ENCODE measurements around the gene YIF1A. TPM values are rescaled to one million over a fixed set of nuclear protein-coding genes. Genes with fewer than 3 reads are reported as not detected.

YIF1A gene
- total RNA-seq, 1 donor from 2014 or later = 19.0 TPM

DNA sequence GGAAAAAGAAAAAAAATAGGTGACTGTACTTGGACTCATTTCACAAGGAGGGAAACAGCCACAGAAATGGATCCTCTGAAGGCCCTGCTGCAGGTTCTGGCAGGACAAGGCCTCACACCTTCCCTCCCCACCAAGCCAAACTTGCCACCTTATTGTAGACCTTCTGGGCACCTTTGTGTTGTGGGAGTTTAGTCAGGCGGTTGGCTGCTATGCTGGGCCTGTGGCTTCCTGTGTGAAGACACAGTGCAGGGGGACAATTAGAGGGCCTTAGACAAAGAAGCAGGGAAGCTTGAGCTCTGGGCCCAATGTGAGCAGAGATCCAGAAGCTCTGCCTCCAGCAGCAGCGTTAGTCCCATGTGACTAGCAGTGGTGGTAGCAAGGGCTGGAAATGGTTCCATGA is 16.3 kb downstream of the YIF1A start:
- H3K4me3 ChIP-seq = no peak overlapping the region
- Mint-ChIP-seq H3K27ac (no peak overlapping the region), H3K9me3 (no peaks in the 10 kb centered on the region), H3K4me1 (peaks cover 17% of the 10 kb centered on the region), H3K27me3 (ENCODE audit: insufficient read depth, low read depth) (peaks cover 14% of the 10 kb centered on the region), H3K36me3 (peaks cover 18% of the 10 kb centered on the region), H3K4me3 (no peak overlapping the region)
- peaks cover 26% of the 10 kb centered on the region for H3F3A ChIP-seq (ENCODE audit: low read depth)
- no peak for DNase-seq (ENCODE audit: low spot score)
- TF ChIP-seq, protein P1, sequence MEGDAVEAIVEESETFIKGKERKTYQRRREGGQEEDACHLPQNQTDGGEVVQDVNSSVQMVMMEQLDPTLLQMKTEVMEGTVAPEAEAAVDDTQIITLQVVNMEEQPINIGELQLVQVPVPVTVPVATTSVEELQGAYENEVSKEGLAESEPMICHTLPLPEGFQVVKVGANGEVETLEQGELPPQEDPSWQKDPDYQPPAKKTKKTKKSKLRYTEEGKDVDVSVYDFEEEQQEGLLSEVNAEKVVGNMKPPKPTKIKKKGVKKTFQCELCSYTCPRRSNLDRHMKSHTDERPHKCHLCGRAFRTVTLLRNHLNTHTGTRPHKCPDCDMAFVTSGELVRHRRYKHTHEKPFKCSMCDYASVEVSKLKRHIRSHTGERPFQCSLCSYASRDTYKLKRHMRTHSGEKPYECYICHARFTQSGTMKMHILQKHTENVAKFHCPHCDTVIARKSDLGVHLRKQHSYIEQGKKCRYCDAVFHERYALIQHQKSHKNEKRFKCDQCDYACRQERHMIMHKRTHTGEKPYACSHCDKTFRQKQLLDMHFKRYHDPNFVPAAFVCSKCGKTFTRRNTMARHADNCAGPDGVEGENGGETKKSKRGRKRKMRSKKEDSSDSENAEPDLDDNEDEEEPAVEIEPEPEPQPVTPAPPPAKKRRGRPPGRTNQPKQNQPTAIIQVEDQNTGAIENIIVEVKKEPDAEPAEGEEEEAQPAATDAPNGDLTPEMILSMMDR (IDR thresholded peaks at IDR 0.05) = no peak
- TF ChIP-seq EZH2 (IDR thresholded peaks at IDR 0.05) (no peak), EZH2phosphoT487 (IDR thresholded peaks at IDR 0.05) (no peak)
- H3K79me2 ChIP-seq (ENCODE audit: low read depth) = peaks cover 25% of the 10 kb centered on the region
- no peaks in the 10 kb centered on the region for H3K36me3 ChIP-seq
- no peak overlapping the region for H3K9ac ChIP-seq
- no peaks in the 10 kb centered on the region for H3K9me3 ChIP-seq (ENCODE audit: low read depth)
- H4K20me1 ChIP-seq (ENCODE audit: low read depth) = peaks cover 26% of the 10 kb centered on the region
- H3K27me3 ChIP-seq = peaks cover 7% of the 10 kb centered on the region
- no peak overlapping the region for H3K27ac ChIP-seq
- no peak overlapping the region for H2AFZ ChIP-seq (replicated peaks)
- peaks cover 6% of the 10 kb centered on the region for H3K4me1 ChIP-seq
- no peak overlapping the region for H3K4me2 ChIP-seq

DNA sequence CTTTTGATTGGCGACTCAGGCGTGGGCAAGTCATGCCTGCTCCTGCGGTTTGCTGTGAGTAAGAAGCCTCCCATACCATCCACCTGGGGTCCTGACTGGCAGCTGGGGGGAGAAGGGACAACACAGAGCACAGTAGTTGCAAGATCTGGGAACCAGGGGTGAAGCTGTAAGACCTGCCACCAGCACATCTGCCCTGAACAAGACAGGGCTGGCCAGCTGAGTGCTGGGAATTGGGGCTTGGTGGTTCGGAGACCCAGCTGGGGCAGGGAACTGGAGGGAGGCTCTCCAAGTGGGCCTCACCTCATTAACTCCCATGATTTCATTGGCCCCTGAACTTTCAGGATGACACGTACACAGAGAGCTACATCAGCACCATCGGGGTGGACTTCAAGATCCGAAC is 17.1 kb downstream of the YIF1A start:
- Histone ChIP-seq H3K9ac (no peak overlapping the region), H4K20me1 (ENCODE audit: low read depth) (peaks cover 26% of the 10 kb centered on the region), H3K4me1 (peaks cover 10% of the 10 kb centered on the region), H3K27me3 (no peaks in the 10 kb centered on the region), H3K79me2 (ENCODE audit: low read depth) (peaks cover 25% of the 10 kb centered on the region), H3K36me3 (no peaks in the 10 kb centered on the region), H3K9me3 (ENCODE audit: low read depth) (no peaks in the 10 kb centered on the region), H3K4me3 (no peak overlapping the region), H3F3A (ENCODE audit: low read depth) (peaks cover 26% of the 10 kb centered on the region), H3K27ac (no peak overlapping the region), H2AFZ (replicated peaks) (no peak overlapping the region), H3K4me2 (no peak overlapping the region)
- Mint-ChIP-seq H3K36me3 (peaks cover 18% of the 10 kb centered on the region), H3K27ac (no peak overlapping the region), H3K4me3 (peak overlapping the region; percentile 55), H3K4me1 (peaks cover 19% of the 10 kb centered on the region), H3K9me3 (no peaks in the 10 kb centered on the region), H3K27me3 (ENCODE audit: insufficient read depth, low read depth) (peaks cover 12% of the 10 kb centered on the region)
- DNase-seq (ENCODE audit: low spot score) = no peak
- TF ChIP-seq EZH2phosphoT487 (IDR thresholded peaks at IDR 0.05) (no peak), EZH2 (IDR thresholded peaks at IDR 0.05) (no peak)
- TF ChIP-seq, protein P1 (IDR thresholded peaks at IDR 0.05) = no peak

DNA sequence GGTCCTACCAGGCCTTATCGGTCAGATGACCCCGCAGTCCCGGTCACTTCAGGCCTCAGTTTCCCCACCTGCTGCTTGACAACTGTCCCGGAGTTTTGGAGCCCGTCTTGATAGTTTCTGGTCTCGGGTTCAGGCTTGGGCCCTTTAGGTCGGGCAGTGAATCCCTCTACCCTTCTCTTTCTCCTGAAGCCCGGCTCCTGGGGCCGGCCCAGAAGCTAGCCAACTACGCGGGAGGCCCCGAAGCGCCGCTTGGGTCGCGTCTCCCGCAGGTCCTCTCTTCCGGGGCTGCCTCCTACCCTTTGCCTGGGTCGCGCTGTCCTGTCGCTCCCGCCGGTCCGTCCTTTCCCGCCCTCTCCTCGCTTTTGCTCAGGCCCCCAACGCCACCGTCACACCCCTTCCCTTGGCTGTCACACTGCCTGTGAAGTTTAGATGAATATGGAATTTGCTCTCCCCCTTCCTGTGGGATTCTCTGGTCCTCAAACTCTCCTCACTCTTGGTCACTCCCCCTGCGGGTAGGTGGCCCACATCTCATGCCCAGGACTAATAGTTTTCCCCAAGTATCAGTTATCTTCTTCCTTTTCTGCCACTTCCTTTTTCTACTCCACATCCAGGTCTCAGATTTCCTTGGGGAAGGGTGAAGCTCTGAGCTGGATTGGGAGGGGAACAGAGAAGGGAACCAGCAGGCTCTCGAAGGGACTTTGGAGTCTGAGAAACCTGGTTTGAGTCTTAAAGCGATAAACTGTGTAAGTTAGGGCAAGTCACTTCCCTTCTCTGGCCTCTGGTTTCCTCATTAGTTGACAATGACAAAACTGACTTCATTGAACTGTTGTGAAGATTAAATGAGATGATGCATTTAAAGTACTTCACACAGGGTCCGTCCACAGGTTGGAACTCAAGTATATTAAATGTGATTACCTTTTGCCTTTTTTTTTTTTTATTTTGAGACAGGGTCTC is 19.7 kb downstream of the YIF1A start:
- no peaks in the 10 kb centered on the region for H3K36me3 ChIP-seq
- H3K27me3 Mint-ChIP-seq (ENCODE audit: insufficient read depth, low read depth) = peaks cover 11% of the 10 kb centered on the region

More for the DNA sequence above, 19.7 kb downstream of the YIF1A start:
- Histone ChIP-seq H3K79me2 (ENCODE audit: low read depth) (peaks cover 25% of the 10 kb centered on the region), H3K27ac (peak overlapping the region; percentile 87), H4K20me1 (ENCODE audit: low read depth) (peaks cover 45% of the 10 kb centered on the region), H3F3A (ENCODE audit: low read depth) (peaks cover 34% of the 10 kb centered on the region), H3K4me3 (peak overlapping the region; percentile 76), H3K4me2 (peak overlapping the region; percentile 86), H3K9ac (peak overlapping the region; percentile 82), H2AFZ (replicated peaks) (peak overlapping the region; percentile 85), H3K4me1 (peaks cover 12% of the 10 kb centered on the region), H3K9me3 (ENCODE audit: low read depth) (no peaks in the 10 kb centered on the region), H3K27me3 (no peaks in the 10 kb centered on the region)
- peaks cover 19% of the 10 kb centered on the region for H3K4me1 Mint-ChIP-seq
- peak overlapping the region; percentile 97 for H3K4me3 Mint-ChIP-seq
- TF ChIP-seq EZH2phosphoT487 (IDR thresholded peaks at IDR 0.05) (no peak), EZH2 (IDR thresholded peaks at IDR 0.05) (no peak)
- TF ChIP-seq, protein P1 (IDR thresholded peaks at IDR 0.05) = peak; percentile 40
- DNase-seq (ENCODE audit: low spot score) = peak; percentile 66
- H3K9me3 Mint-ChIP-seq = no peaks in the 10 kb centered on the region
- peaks cover 21% of the 10 kb centered on the region for H3K36me3 Mint-ChIP-seq
- peak overlapping the region; percentile 98 for H3K27ac Mint-ChIP-seq
